ENCODE data around the gene HLA-DQA2. TPM values are rescaled to one million over a fixed set of nuclear protein-coding genes. Genes with fewer than 3 reads are reported as not detected.

The HLA-DQA2 gene
- polyA plus RNA-seq, 1 donor (not counting 4 experiments of a cell fraction or from before 2014, with no cell fraction given) = not detected

GRCh38 chr6:32761548-32761947 lies 20.4 kb downstream of the HLA-DQA2 start:
- H3K4me2 ChIP-seq (ENCODE audit: control insufficient read depth, extremely low read depth, insufficient read depth, low read depth, low read length) = no peak overlapping the region
- no peak overlapping the region for H3K4me3 ChIP-seq (ENCODE audit: control insufficient read depth in 2 of 3, extremely low read depth in 1 of 3, insufficient read depth in 2 of 3, low read depth in 1 of 3, low read length in 3 of 3)
- dilution Hi-C loops (cut with MboI; ENCODE audit: extremely low pct_ligation_motif_present, low sequenced_read_pairs) = no loop called here
- H3K27me3 ChIP-seq (ENCODE audit: control insufficient read depth, extremely low read depth, insufficient read depth, low read length) = peaks cover 17% of the 10 kb centered on the region
- H3K9me1 ChIP-seq (ENCODE audit: control insufficient read depth, extremely low read depth, insufficient read depth, low read length) = no peaks in the 10 kb centered on the region
- H3K9me3 ChIP-seq (ENCODE audit: control insufficient read depth, low read depth, low read length) = no peaks in the 10 kb centered on the region
- H4K20me1 ChIP-seq (ENCODE audit: control insufficient read depth, extremely low read depth, insufficient read depth, low read length) = no peaks in the 10 kb centered on the region
- H3K4me1 ChIP-seq (ENCODE audit: control insufficient read depth, extremely low read depth, insufficient read depth, low read length) = no peaks in the 10 kb centered on the region
- FAIRE-seq (no peak), DNase-seq (ENCODE audit: low read depth, low spot score) (no peak)
- H3K9ac ChIP-seq (ENCODE audit: control insufficient read depth, extremely low read depth, insufficient read depth, low read length) = no peak overlapping the region
- no peak overlapping the region for H2AFZ ChIP-seq (ENCODE audit: control insufficient read depth, low read length)
- H3K27ac ChIP-seq (ENCODE audit: control insufficient read depth, insufficient read depth, low read length) = no peak overlapping the region
- H3K36me3 ChIP-seq (ENCODE audit: control insufficient read depth in 2 of 2, extremely low read depth in 1 of 2, insufficient read depth in 2 of 2, low read length in 2 of 2) = no peaks in the 10 kb centered on the region
- H3K79me2 ChIP-seq (ENCODE audit: control insufficient read depth, insufficient read depth, low read length) = no peaks in the 10 kb centered on the region
- TF ChIP-seq CTCF (optimal IDR thresholded peaks at IDR 0.05 in 1 of 3, IDR thresholded peaks at IDR 0.05 in 1 of 3, conservative IDR thresholded peaks at IDR 0.05 in 1 of 3; ENCODE audit: extremely low read depth in 1 of 3, insufficient read depth in 2 of 3, low read length in 3 of 3) = no peak
- TF ChIP-seq EZH2 (IDR thresholded peaks at IDR 0.05; ENCODE audit: low read length) = no peak

DNA sequence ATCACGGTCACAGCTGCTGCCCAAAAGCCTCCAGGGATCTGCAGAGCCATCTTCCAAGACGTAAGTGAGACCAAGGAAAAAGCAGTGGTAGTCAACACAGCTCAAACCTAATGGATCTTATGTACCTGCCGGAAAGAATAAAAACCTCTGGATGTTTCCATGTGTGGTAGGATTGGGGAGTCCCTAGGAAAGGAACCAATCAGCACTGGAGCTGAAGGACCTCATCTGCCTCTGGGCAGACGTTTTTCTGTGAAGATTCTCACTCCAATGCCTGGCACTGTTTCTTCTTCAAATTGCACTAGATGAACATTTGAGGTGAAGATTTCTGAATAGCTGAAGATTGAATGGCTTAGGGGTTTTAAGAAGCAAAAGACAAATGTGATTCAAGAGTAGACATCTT lies 22.2 kb downstream of the HLA-DQA2 start, which contains the start of gene HLA-DQB2:
HLA-DQB2 (minus strand) TSS at position 112 of the 400 bp plus-strand sequence; CDS start at position 50, 62 bp downstream.
- no peaks in the 10 kb centered on the region for H3K79me2 ChIP-seq (ENCODE audit: control insufficient read depth, insufficient read depth, low read length)
- H3K9me1 ChIP-seq (ENCODE audit: control insufficient read depth, extremely low read depth, insufficient read depth, low read length) = no peaks in the 10 kb centered on the region
- H3K9me3 ChIP-seq (ENCODE audit: control insufficient read depth, low read depth, low read length) = no peaks in the 10 kb centered on the region
- no peak within 1 kb of the TSS for H2AFZ ChIP-seq (ENCODE audit: control insufficient read depth, low read length)
- H3K4me3 ChIP-seq (ENCODE audit: control insufficient read depth in 2 of 3, extremely low read depth in 1 of 3, insufficient read depth in 2 of 3, low read depth in 1 of 3, low read length in 3 of 3) = no peak within 1 kb of the TSS
- no peak within 1 kb of the TSS for H3K4me2 ChIP-seq (ENCODE audit: control insufficient read depth, extremely low read depth, insufficient read depth, low read depth, low read length)
- H3K4me1 ChIP-seq (ENCODE audit: control insufficient read depth, extremely low read depth, insufficient read depth, low read length) = no peaks in the 10 kb centered on the region
- DNase-seq (ENCODE audit: low read depth, low spot score) (no peak), FAIRE-seq (no peak)
- H3K27ac ChIP-seq (ENCODE audit: control insufficient read depth, insufficient read depth, low read length) = no peak within 1 kb of the TSS
- TF ChIP-seq CTCF (optimal IDR thresholded peaks at IDR 0.05 in 1 of 3, IDR thresholded peaks at IDR 0.05 in 1 of 3, conservative IDR thresholded peaks at IDR 0.05 in 1 of 3; ENCODE audit: extremely low read depth in 1 of 3, insufficient read depth in 2 of 3, low read length in 3 of 3) (no peak), EZH2 (IDR thresholded peaks at IDR 0.05; ENCODE audit: low read length) (no peak)
- no peaks in the 10 kb centered on the region for H3K36me3 ChIP-seq (ENCODE audit: control insufficient read depth in 2 of 2, extremely low read depth in 1 of 2, insufficient read depth in 2 of 2, low read length in 2 of 2)
- no peak within 1 kb of the TSS for H3K9ac ChIP-seq (ENCODE audit: control insufficient read depth, extremely low read depth, insufficient read depth, low read length)
- dilution Hi-C loops (cut with MboI; ENCODE audit: extremely low pct_ligation_motif_present, low sequenced_read_pairs) = no loop called here
- peaks cover 22% of the 10 kb centered on the region for H3K27me3 ChIP-seq (ENCODE audit: control insufficient read depth, extremely low read depth, insufficient read depth, low read length)
- H4K20me1 ChIP-seq (ENCODE audit: control insufficient read depth, extremely low read depth, insufficient read depth, low read length) = no peaks in the 10 kb centered on the region
